GM06990 (cell line): ENCODE measurements around the gene WWP2.
"Not testable (repeated sequence)": the region's sequence is repeated elsewhere in the genome, so short reads cannot be mapped to it uniquely, and the experiment has no call there.

Experiments used
- DNase-seq: peaks from one replicate; pipeline ENCODE4 v3.0.0-alpha.2; 2011; ENCODE audit not compliant: insufficient read length; ENCODE audit errors: extremely low read depth
- H3K27me3 ChIP-seq: replicated peaks from 2 replicates; pipeline ENCODE4 v1.6.0; 2011; ENCODE audit warnings: low read length; ENCODE audit not compliant: control insufficient read depth, insufficient read depth
- H3K36me3 ChIP-seq: 2 replicates; pipeline ENCODE4 v1.5.1; 2011; ENCODE audit warnings: low read length; ENCODE audit not compliant: control insufficient read depth, insufficient read depth
- H3K4me3 ChIP-seq: replicated peaks from 2 replicates; pipeline ENCODE4 v1.5.1; 2011; ENCODE audit warnings: low read depth, mild to moderate bottlenecking, control low read depth, low read length

The WWP2 gene

GRCh38 chr16:69963312-69963711, 201.2 kb downstream of the WWP2 start:
- not testable (repeated sequence) for H3K36me3 ChIP-seq, DNase-seq, H3K27me3 ChIP-seq, H3K4me3 ChIP-seq

- not testable (repeated sequence) for H3K27me3 ChIP-seq, DNase-seq, H3K4me3 ChIP-seq, H3K36me3 ChIP-seq
Observed at GRCh38 chr16:69964960-69965660, 203.0 kb downstream of the WWP2 start.

GRCh38 chr16:69965661-69966054, 203.5 kb downstream of the WWP2 start:
- not testable (repeated sequence) for DNase-seq, H3K4me3 ChIP-seq, H3K36me3 ChIP-seq, H3K27me3 ChIP-seq

- H3K36me3 ChIP-seq, DNase-seq, H3K4me3 ChIP-seq, H3K27me3 ChIP-seq: not testable (repeated sequence)
Observed at GRCh38 chr16:69967688-69968087, 205.6 kb downstream of the WWP2 start.

- not testable (repeated sequence) for H3K4me3 ChIP-seq, H3K36me3 ChIP-seq, H3K27me3 ChIP-seq, DNase-seq
Observed at GRCh38 chr16:69968125-69968524, 206.0 kb downstream of the WWP2 start.

- not testable (repeated sequence) for H3K27me3 ChIP-seq, DNase-seq, H3K36me3 ChIP-seq, H3K4me3 ChIP-seq
Observed at GRCh38 chr16:69969657-69970056, 207.5 kb downstream of the WWP2 start.

GRCh38 chr16:69972120-69972519, 210.0 kb downstream of the WWP2 start:
- not testable (repeated sequence) for H3K4me3 ChIP-seq, H3K27me3 ChIP-seq, H3K36me3 ChIP-seq, DNase-seq

GRCh38 chr16:69972935-69973334, 210.8 kb downstream of the WWP2 start:
- H3K4me3 ChIP-seq, H3K36me3 ChIP-seq, H3K27me3 ChIP-seq, DNase-seq: not testable (repeated sequence)

- not testable (repeated sequence) for H3K36me3 ChIP-seq, H3K4me3 ChIP-seq, H3K27me3 ChIP-seq, DNase-seq
Observed at GRCh38 chr16:69985196-69985595, 223.1 kb downstream of the WWP2 start.
